ENCODE data around the gene MBD6.
"Not testable (repeated sequence)": the region's sequence is repeated elsewhere in the genome, so short reads cannot be mapped to it uniquely, and the experiment has no call there.

Gene MBD6

DNA sequence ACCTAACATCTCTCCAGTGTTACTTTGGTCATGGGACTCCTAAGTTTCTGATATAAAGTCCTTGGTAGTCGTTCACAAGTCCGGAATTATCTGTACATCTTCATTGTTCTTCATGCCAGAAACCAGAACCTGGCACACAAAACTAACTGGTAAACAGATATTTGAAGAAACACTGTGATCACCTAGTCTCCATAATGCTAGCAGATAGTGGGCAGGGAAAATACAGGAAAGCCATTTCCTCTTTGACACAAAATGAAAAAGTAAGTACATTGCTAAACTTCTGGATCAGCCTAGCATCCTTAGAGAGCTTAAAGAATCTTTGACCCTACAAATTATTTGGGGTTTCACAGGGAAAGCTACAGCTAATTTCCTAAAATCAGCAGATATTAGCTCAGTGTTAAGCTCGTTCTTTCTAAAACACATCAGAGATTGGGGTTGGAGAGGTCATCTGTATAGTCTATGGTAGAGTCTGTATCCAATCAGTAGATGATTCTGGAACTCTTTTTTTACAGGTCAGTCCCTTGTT, 7.2 kb upstream of the MBD6 start:
- FAIRE-seq, result no peak

DNA sequence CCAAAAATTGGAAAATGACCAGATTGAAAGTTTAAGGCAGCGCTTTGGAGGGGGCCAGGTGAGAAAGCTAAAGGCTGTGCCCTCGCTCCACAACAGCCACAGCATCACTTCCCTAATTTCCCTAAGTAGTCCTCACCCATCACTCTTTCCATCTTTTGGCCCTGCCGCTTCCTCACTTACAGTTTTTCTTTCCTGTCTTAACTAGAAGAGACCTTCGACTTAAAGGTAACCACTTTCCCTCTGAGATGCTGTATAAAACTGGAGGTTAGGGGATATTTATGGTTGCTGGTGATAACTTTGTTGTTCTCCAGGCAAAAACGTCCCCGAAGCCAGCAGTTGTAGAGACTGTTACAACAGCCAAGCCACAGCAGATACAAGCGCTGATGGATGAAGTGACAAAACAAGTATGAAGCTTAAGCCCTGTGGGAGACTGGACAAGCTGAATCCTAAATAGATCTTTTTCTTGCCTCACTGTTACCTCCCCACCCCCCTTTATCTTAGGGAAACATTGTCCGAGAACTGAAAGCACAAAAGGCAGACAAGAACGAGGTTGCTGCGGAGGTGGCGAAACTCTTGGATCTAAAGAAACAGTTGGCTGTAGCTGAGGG, 6.6 kb upstream of the MBD6 start:
- FAIRE-seq, result no peak

DNA sequence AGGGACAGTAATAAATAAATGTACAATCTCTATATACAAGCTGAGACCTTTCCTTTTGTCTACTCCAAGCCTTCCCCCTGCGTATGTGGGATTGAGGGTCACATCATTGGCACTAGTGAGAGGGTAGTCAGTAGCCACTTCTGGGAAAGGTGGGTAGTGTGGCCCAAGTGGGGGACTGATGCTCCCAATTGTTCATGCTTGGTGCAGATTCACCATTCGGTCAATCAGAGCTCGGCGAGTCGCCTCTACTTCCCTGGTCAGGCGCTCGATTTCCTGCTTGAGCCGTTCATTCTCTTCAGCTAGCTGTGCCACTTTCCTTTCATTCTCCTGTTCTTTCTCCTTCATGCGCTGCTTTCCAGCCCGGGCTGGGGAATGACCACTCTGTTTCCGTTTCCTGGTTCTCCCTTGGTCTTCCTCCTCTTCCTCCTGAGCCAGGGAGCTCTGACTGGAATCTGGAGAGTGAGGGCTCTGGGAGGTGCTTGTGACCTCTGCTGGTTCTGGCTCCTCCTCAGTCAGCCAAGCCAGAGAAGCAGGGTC, 5.9 kb upstream of the MBD6 start:
- no peak for FAIRE-seq

DNA sequence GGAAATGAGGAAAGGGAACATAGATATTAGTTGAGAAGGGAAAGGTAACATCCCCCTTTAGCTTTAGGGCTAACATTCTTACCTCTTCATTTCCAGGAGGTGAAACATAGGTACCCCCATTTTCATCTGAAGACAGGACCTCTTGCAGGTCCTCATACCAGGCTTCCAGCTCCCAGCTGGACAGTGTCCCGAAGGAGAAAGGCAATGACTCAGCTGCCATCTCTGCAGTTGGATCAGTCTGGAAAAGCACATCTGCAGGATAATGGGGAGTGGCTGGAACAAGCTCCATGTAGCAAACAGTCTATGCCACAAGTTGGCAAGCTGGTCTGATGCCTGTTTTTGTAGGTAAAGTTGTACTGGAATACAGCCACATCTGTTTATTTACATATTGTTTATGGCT, 5.4 kb upstream of the MBD6 start:
- FAIRE-seq, result no peak

- FAIRE-seq, result not testable (repeated sequence)
Measured at GRCh38 chr12:57517718-57518117, 4.9 kb upstream of the MBD6 start.

DNA sequence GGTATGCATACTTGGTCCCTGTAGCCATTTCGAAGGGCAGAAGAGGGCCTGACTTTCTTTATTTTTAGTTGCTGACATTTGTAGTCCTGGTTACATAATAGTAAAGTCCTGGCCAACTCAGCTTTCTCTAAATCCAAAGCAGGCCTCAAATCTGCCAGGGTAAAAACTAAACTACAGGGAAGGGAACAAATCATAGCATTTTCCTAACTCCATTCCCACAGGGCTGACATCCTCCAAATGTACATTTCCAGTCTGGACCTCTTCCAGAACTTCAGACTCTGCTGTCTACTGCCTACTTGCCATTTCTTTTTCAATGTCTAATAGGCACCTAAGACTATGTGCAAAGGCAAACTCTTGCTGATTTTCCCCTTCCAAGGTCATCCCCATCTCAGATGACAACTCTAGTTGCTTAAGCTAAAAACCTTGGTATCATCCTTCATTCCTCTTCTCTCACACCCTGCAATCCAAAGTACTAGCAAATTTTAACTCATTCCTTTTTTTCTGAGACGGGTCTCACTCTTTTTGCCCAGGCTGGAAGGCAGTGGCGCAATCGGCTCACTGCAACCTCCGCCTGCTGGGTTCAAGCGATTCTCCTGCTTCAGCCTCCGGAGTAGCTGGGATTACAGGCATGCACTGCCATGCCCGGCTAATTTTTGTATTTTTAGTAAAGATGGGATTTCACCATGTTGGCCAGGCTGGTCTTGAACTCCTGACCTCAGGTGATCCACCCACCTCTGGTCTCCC, 4.3 kb upstream of the MBD6 start:
- FAIRE-seq, result no peak

DNA sequence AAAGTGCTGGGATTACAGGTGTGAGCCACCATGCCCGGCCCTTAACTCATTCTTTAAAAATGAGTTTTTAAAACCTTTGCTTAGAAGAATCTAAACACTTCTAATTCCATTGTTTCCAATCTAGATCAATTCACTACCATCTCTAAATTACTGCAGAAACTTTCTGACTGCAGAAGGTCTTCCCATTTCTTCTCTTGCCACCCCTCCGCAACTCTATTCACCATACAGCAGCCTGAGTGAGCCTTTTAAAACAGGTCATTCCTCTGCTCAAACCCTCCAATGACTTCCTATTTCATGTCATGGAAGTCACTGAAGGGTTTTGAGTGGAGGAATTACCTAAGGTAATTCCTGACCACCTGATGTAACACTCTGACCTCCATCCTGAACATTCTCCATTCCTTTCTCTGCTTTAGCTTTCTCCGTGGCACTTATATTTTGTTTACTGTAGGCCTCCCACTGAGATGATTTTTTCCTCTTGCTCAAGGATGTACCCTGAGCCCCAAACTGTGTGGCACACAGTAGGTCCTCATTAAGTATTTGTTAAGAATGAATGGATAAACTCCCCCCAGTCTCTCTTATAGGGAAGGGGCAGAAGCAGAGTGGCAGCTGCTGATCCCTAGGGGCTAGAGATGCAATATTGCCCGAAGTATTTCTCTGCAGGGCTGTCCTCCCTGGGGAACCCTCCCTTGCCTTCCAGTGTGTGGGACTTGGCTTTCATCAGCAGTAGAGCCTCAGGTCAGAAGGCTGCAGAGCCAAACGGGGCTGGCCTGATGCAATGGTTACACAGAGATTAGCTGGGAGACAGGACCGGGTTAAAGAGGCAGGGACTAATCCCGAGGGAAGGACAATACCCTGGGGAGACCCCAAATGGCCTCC, 3.5 kb upstream of the MBD6 start:
- FAIRE-seq, result no peak

DNA sequence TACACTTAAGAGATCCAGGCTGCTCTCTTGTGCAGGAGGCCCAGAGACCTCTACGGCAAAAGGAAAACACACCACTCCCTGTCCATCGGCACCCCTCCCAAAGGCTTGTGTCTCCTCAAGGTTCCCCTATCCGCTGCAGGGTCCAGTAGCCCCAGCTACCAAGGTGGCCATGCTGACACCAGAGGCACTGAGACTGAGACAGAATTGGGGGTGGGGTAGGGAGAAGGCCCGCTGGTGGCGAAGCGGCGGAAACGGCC, 2.9 kb upstream of the MBD6 start:
- no peak for FAIRE-seq

DNA sequence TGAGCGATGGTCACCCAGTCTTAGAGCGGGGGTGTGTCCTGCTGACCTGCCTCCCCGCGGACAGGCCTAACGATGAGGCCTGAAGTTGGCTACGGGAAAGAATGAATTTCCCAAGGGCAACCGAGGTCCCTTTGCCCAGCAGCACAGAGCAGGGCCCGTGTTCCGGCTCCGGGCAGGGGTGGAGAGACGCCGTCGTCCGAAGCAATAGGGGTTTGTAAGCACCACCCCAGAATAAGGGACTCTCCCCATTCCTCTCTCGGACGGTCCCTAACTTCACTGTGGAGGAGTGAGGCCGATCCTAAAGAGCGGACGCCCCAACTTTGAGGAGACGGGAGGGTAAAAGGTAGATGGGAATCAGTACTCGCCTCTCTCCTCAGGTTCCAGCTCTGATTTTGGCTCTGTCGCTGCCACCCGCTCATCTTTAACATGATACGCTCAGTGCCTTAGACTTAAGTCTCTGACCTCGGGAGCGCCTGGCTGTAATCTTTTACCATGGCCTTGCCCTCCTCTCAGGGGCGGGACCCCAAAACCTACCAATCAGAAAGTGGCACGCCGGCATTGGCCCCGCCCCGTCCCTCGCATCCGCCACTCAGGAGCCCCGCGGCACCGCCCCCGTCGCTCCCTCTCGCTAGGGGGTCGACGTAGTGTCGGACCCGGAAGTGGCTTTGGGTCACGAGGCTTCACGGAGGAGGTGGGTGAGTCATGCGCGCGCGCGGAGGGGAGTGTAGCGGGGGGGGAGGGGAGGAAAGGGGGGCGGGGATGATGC, 2.4 kb upstream of the MBD6 start, which contains the start of gene DDIT3:
Gene DDIT3 (minus strand): TSS at position 462 of the 766 bp plus-strand sequence. CDS start 3,108 bp downstream, outside the sequence.
- FAIRE-seq, result peak; percentile 94

- no peak for FAIRE-seq
Measured at GRCh38 chr12:57521525-57522010, 1.1 kb upstream of the MBD6 start.

- no peak for FAIRE-seq
Measured at GRCh38 chr12:57522887-57523705, 472 bp downstream of the MBD6 start.

- FAIRE-seq, result no peak
Measured at GRCh38 chr12:57523706-57524614, 1.3 kb downstream of the MBD6 start.

GRCh38 chr12:57524814-57525614, 2.4 kb downstream of the MBD6 start:
- no peak for FAIRE-seq

DNA sequence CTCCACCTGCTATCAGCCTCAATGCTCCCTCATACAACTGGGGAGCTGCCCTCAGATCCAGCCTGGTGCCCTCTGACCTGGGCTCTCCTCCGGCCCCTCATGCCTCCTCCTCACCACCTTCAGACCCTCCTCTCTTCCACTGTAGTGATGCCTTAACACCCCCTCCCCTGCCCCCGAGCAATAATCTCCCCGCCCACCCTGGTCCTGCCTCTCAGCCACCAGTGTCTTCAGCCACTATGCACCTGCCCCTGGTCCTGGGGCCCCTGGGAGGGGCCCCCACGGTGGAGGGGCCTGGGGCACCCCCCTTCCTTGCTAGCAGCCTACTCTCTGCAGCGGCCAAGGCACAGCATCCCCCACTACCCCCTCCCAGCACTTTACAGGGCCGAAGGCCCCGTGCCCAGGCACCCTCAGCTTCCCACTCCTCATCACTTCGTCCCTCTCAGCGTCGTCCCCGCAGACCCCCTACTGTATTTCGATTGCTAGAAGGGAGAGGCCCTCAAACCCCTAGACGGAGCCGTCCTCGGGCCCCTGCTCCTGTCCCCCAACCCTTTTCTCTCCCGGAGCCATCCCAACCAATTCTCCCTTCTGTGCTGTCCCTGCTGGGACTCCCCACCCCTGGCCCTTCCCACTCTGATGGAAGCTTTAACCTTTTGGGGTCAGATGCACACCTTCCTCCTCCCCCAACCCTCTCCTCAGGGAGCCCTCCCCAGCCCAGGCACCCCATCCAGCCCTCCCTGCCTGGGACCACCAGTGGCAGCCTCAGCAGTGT, 3.2 kb downstream of the MBD6 start:
- FAIRE-seq, result no peak

DNA sequence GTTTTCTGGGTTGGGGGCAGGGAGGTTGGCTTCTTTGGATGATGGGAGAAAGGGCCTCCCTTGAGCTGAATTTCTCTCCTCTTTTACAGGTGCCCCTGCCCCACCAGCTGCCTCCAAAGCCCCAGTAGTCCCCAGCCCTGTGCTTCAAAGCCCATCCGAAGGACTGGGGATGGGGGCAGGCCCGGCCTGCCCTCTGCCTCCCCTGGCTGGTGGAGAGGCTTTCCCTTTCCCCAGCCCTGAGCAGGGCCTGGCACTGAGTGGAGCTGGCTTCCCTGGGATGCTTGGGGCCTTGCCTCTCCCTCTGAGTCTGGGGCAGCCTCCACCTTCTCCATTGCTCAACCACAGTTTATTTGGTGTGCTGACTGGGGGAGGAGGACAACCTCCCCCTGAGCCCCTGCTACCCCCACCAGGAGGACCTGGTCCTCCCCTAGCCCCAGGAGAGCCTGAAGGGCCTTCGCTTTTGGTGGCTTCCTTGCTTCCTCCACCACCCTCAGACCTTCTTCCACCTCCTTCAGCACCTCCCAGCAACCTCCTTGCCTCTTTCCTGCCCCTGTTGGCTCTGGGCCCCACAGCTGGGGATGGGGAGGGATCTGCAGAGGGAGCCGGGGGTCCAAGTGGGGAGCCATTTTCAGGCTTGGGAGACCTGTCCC, 4.0 kb downstream of the MBD6 start:
- no peak for FAIRE-seq

DNA sequence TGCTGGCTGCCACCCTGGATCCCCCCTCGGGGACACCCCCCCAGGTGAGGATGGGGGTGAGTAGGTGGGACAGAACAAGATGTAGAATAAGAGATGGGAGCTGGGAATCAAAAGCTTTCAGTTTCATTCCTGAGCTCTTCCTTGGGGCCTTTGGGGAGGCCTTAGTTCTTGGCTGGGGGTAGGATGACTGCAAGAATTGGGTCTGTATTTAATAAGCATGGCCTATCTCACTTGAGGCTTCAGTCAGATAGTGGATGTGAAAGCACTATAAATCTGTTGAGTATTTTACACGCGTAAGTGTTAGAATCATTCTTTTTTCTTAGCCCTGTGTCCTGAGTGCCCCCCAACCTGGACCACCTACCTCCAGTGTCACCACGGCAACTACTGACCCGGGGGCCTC, 4.6 kb downstream of the MBD6 start:
- no peak for FAIRE-seq

DNA sequence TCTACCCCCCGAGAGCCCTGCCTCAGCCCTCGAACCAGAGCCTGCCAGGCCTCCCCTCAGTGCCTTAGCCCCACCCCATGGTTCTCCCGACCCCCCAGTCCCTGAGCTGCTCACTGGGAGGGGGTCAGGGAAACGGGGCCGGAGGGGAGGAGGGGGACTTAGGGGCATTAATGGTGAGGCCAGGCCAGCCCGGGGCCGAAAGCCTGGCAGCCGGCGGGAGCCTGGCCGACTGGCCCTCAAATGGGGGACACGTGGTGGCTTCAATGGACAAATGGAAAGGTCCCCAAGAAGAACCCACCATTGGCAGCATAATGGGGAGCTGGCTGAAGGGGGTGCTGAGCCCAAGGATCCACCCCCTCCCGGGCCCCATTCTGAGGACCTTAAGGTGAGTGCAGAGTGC, 5.6 kb downstream of the MBD6 start:
- FAIRE-seq, result no peak
